GM13976 (cell line): ENCODE measurements around the gene SH2D6.

ENCODE experiments used
- DNase-seq: peaks from one replicate; pipeline ENCODE4 v3.0.0; 2012; ENCODE audit warnings: low spot score
- CTCF ChIP-seq: IDR thresholded peaks from 2 replicates; pipeline ENCODE4 v1.5.1; 2012; ENCODE audit warnings: borderline replicate concordance, mild to moderate bottlenecking; ENCODE audit not compliant: insufficient read depth; ENCODE audit errors: extremely low read depth, missing control alignments, control extremely low read depth
- in situ Hi-C: fragments of 300-500 bp; cut with MboI; formaldehyde crosslinking; loops from one replicate; pipeline ENCODE4 v1.12.0; 2022; ENCODE audit warnings: low sequenced_read_pairs, mixed read lengths, inconsistent platforms; ENCODE audit not compliant: unreplicated experiment

SH2D6 gene

GRCh38 chr2:85447222-85447585 lies 28.7 kb downstream of the SH2D6 start:
- DNase-seq = no peak
- in situ Hi-C loops = no loop called here
- no peak for TF ChIP-seq CTCF

GRCh38 chr2:85448461-85449213 lies 30.1 kb downstream of the SH2D6 start:
- no peak for DNase-seq
- no peak for TF ChIP-seq CTCF
- in situ Hi-C loops = no loop called here

- no peak for DNase-seq
- in situ Hi-C loops = no loop called here
- TF ChIP-seq CTCF = no peak
Observed at GRCh38 chr2:85449214-85449588, 30.7 kb downstream of the SH2D6 start.

GRCh38 chr2:85452237-85452636 lies 33.7 kb downstream of the SH2D6 start:
- TF ChIP-seq CTCF = no peak
- DNase-seq = no peak
- in situ Hi-C loops = no loop called here

- TF ChIP-seq CTCF = no peak
- in situ Hi-C loops = no loop called here
- DNase-seq = no peak
Observed at GRCh38 chr2:85453571-85453970, 35.1 kb downstream of the SH2D6 start.

- no peak for TF ChIP-seq CTCF
- DNase-seq = no peak
- in situ Hi-C loops = no loop called here
Observed at GRCh38 chr2:85455552-85456090, 37.1 kb downstream of the SH2D6 start.
